ENCODE data around the gene PPP1R13L.
"Not testable (repeated sequence)": the region's sequence is repeated elsewhere in the genome, so short reads cannot be mapped to it uniquely, and the experiment has no call there.

PPP1R13L gene

DNA sequence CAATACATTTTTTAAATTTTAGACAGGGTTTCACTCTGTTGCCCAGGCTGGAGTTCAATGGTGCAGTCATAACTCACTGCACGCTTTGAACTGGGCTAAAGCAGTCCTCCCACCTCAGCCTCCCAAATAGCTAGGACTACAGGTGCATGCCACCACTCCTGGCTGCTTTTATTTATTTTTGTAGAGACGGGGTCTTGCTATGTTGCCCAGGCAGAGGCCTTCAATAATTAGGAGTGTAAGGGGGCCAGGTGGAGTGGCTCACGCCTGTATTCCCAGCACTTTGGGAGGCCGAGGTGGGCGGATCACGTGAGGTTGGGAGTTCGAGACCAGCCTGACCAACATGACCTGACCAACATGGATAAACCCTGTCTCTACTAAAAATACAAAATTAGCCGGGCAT lies 27.7 kb upstream of the PPP1R13L start:
- not testable (repeated sequence) for DNase-seq

GRCh38 chr19:45431008-45431407 lies 26.1 kb upstream of the PPP1R13L start:
- not testable (repeated sequence) for DNase-seq

- DNase-seq = not testable (repeated sequence)
These were observed 25.0 kb upstream of the PPP1R13L start for GRCh38 chr19:45429896-45430295.

- DNase-seq = no peak
These were observed 23.7 kb upstream of the PPP1R13L start for GRCh38 chr19:45428384-45429231.

DNA sequence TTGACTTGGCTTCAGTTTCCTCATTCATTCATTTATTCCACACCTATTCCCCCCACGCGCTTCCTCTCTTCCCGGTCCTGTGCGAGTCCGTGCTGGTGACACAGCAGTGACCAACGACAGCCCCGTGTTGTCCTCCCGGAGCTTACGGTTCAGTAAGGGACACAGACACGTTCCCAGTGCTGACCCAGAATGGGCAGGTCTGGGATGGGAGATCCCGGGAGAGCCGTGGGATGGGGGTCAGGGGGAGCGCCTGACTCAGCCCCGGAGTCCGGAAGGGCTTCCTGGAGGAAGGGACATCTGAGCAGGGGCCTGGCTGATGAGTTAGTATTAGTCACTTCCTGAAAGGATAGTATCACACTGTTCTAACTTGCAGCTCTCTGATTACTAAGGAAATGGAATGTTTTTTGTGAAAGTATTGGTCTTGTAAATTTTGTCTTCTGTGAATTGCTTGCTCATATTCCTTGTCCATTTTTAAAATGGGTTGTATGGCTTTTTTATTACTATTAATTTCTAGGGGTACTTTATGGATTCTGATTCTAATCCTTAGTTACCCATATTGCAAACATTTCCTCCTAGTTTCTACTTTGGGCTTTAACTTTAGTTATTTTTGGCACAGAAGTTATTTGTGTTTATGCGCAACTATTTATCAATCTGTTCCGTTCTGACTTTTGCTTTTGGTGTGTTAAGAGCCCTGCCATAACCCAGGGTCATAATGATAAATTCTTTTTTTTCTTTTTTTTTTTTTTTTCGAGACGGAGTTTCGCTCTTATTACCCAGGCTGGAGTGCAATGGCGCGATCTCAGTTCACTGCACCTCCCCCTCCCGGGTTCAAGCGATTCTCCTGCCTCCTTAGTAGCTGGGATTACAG lies 19.6 kb upstream of the PPP1R13L start:
- DNase-seq = no peak

- DNase-seq = no peak
These were observed 18.8 kb upstream of the PPP1R13L start, which contains the start of gene ERCC1 for GRCh38 chr19:45423589-45424190. Gene ERCC1 (minus strand): TSS chr19:45423917. CDS start chr19:45423374, 543 bp downstream.

DNA sequence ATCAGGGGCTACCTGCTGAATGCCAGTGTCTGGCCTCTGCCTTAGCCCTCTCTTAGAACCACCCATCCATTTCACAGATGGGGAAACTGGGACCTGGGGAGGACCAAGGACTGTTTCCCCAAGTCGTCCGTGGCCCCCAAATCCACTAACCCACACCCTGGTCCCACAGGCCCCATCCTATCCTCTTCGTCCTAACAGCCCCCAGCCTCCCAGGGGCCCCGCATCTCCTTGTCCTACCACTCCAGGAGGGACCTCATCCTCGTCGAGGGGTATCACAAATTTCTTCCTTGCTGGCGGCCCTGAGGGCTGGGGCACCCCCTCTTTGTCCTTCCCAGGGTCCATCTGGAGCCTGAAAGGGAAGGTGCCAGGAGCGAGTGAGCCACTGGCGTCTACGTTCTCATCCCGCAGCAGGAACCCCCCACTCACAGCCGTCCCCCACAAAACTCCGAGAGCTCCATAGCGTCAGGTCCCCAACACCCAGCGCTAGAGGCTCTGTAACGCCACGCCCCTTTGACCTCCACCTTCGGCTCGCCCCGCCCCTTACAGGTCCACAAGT lies 18.2 kb upstream of the PPP1R13L start:
- DNase-seq = peak; percentile 76

GRCh38 chr19:45421947-45422498 lies 17.2 kb upstream of the PPP1R13L start:
- DNase-seq = no peak

DNA sequence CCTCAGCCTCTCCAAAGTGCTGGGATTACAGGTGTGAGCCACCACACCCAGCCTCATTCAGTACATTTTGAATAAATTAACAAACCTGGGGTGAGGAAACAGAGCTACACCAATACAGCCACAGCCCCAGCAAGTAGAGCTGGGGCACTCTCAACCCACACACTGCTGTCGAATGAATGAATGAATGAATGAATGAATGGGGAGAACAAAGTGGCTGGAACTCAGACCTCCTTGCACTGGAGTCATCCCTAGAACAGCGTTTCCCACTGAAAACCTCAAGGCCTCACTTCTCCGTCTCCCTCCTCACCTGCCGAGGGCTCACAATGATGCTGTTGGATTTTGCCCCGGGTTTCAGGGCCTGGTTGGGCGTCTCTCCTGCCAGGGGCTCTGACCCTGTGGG lies 16.0 kb upstream of the PPP1R13L start:
- DNase-seq = no peak

DNA sequence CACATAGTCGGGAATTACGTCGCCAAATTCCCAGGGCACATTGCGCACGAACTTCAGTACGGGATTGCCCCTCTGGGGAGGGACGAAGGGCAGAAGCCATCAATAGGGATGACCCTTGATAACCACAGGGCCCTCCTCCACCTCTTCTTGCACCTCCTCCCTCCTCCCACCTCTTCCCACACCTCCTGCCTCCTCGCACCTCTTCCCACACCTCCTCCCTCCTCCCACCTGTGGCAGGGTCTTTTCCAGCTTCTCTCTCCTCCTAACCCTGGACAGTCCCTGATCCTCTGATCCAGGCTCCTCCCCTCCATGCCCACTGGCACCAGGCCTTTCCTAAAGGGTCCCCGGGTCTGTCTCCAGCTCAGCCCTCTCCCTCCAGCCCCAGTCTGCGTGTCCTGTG lies 15.5 kb upstream of the PPP1R13L start:
- no peak for DNase-seq

DNA sequence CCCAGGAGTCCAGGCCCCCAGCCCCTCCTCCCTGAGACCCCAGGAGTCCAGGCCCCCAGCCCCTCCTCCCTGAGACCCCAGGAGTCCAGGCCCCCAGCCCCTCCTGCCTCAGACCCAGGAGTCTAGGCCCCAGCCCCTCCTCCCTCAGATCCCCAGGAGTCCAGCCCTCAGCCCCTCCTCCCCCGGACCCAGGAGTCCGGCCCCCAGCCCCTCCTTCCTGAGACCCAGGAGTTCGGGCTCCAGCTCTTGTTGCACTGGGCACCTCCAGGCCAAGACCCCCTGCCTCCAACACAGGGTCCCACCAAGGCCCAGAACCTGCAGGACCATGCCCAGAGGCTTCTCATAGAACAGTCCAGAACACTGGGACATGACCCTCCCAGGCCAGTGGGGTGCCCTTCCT lies 15.0 kb upstream of the PPP1R13L start:
- no peak for DNase-seq

- DNase-seq = no peak
These were observed 14.5 kb upstream of the PPP1R13L start for GRCh38 chr19:45419396-45419795.

GRCh38 chr19:45418802-45419201 lies 13.9 kb upstream of the PPP1R13L start:
- DNase-seq = no peak

DNA sequence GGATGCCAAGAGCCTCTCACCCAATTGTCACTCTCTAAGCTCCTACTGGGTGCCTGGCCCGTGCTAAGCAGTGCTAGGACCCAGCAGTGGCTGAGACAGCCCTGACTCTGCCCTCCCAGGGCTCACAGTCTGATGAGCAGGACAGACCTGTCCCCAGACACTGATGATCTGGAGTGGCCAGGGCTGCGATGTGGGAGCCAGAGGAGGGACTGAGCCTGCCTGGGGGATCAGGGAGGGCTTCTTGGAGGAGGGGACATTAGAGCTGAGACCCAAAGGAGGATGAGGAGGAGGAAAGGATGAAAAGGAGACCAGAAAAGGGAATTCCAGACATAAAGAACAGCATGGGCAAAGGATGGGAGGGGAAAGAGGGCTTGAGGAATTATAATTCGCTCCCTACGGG lies 12.3 kb upstream of the PPP1R13L start:
- DNase-seq = no peak

DNA sequence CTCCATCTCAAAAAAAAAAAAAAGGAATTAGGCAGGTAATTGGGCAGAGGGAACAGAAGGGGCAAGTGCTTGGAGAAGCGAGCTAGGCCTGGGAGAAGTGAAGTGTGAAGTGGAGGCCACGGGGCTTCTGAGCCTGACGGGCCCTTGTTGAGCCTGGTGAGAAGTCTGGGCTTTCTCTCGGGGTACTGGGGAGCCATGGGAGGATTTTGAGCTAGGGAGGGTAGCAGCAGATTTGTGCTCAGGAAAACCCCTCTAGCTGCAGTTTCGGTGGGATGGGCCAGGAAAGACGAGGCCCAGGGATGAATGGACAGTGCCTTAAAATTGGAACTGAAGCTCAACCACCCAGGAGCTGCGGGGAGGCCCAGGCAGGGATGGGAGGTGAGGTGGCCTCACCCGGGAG lies 9.6 kb upstream of the PPP1R13L start:
- no peak for DNase-seq

DNA sequence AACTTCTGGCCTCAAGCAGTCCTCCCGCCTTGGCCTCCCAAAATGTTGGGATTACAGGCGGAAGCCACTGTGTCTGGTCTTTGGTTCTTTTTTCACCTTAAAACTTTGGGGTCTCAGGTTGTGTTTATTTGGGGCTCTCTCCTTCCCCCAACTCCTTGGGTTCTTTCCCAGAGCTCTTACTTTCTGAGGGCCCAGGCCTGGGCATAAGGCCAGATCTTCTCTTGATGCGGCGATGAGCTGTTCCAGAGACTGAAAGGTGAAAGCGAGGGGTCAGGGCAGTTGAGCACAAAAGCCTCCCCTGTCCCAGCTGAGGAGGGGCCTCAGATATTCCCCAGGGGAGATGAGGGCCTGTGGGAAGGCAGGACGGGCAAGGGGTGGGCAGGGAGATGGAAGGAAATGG lies 8.6 kb upstream of the PPP1R13L start:
- no peak for DNase-seq

GRCh38 chr19:45410330-45410729 lies 5.5 kb upstream of the PPP1R13L start:
- not testable (repeated sequence) for DNase-seq

GRCh38 chr19:45409557-45409920 lies 4.7 kb upstream of the PPP1R13L start:
- no peak for DNase-seq

DNA sequence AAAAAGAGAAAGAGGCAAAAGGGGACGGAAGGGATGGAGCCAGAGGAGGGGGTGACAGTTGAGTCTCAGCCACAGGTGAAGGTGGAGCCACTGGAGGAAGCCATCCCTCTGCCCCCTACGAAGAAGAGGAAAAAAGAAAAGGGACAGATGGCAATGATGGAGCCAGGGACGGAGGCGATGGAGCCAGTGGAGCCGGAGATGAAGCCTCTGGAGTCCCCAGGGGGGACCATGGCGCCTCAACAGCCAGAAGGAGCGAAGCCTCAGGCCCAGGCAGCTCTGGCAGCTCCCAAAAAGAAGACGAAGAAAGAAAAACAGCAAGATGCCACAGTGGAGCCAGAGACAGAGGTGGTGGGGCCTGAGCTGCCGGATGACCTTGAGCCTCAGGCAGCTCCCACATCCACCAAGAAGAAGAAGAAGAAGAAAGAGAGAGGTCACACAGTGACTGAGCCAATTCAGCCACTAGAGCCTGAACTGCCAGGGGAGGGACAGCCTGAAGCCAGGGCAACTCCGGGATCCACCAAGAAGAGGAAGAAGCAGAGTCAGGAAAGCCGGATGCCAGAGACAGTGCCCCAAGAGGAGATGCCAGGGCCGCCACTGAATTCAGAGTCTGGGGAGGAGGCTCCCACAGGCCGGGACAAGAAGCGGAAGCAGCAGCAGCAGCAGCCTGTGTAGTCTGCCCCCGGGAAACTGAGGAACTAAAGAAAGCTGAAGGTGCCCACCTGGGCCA lies 4.1 kb upstream of the PPP1R13L start:
- no peak for DNase-seq

- no peak for DNase-seq
These were observed 3.3 kb upstream of the PPP1R13L start for GRCh38 chr19:45408121-45408520.

DNA sequence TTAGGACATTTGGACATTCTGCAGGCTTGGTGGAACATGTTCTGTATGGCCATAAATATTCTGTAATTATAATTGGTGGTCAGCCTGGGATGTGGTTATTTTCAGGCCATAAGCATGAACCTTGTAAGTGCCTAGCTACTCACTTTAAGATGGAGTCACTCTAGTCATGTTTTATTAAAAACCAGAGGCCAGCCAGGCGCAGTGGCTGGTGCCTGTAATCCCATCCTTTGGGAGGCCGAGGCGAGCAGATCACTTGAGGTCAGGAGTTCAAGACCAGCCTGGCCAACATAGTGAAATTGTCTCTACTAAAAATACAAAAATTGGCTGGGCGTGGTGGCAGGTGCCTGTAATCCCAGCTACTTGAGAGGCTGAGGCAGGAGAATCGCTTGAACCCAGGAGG lies 2.7 kb upstream of the PPP1R13L start:
- not testable (repeated sequence) for DNase-seq

- no peak for DNase-seq
These were observed 2.2 kb upstream of the PPP1R13L start for GRCh38 chr19:45407091-45407375.
